AG04449 (cell line): ENCODE results near the gene COL6A1.
A peak's percentile ranks its signal among the peaks of the same experiment; 100 is the strongest.

Experiments
- CTCF ChIA-PET: fragments of 350-600 bp; formaldehyde crosslinking; extraction: SDS; loops from one replicate; lab custom pipeline; 2021; ENCODE audit warnings: antibody characterized with exemption; lab: Yijun Ruan, JAX
- POLR2A ChIA-PET: fragments of 400-600, 350-600 bp; formaldehyde crosslinking; extraction: SDS; loops from one replicate; lab custom pipeline; 2020; ENCODE audit warnings: antibody characterized with exemption, inconsistent platforms; lab: Yijun Ruan, JAX
- DNase-seq: peaks from one replicate; pipeline ENCODE4 v3.0.0-alpha.2; 2010; ENCODE audit warnings: low read depth, low spot score
- H3K4me3 ChIP-seq: 2 replicates; pipeline ENCODE4 v1.5.1; 2011; ENCODE audit warnings: low read depth, mild to moderate bottlenecking, control low read depth, low read length
- TF ChIP-seq, protein P1 (sequence below): IDR thresholded peaks from one replicate; pipeline ENCODE4 v1.5.1; 2011; ENCODE audit warnings: mild to moderate bottlenecking, moderate library complexity, low read length, control low read depth, inconsistent platforms; ENCODE audit not compliant: insufficient read depth; ENCODE audit errors: missing control alignments

Gene COL6A1

DNA sequence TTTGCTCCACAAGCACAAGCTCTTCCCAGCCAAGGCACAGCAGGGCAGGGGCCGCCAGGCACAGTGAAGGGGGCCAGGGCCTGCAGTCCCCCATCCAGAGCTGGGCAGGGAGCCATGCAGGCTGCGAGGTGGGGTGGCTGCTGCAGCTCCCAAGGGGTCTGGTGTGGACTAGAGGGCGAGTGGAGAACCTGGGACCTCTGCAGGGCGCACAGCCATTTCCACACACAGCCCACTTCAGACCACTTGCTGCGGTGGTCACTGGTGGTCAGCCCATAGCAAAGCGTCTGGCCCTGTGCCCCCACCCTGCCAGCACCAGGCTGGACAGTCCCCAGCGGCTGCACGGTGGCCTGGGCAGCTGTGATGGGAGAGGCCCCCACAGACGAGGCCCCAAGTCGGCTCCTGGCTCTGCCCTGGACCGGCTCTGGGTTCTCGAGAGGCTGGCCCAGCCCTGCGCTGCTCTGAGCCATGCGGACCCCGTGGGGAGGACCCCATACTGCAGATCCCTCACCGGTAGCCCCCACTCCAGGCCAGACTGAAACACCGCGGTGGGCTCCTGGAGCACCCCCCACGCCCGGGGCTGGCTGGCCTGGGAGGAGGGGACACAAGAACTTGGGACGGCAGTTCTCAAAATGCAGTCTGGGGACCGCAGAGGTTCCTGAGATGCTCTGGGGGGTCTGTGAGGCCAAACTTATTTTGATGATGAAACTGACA is 69.3 kb downstream of the COL6A1 start:
- TF ChIP-seq, protein P1, sequence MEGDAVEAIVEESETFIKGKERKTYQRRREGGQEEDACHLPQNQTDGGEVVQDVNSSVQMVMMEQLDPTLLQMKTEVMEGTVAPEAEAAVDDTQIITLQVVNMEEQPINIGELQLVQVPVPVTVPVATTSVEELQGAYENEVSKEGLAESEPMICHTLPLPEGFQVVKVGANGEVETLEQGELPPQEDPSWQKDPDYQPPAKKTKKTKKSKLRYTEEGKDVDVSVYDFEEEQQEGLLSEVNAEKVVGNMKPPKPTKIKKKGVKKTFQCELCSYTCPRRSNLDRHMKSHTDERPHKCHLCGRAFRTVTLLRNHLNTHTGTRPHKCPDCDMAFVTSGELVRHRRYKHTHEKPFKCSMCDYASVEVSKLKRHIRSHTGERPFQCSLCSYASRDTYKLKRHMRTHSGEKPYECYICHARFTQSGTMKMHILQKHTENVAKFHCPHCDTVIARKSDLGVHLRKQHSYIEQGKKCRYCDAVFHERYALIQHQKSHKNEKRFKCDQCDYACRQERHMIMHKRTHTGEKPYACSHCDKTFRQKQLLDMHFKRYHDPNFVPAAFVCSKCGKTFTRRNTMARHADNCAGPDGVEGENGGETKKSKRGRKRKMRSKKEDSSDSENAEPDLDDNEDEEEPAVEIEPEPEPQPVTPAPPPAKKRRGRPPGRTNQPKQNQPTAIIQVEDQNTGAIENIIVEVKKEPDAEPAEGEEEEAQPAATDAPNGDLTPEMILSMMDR = no peak
- ChIA-PET POLR2A (interaction anchor here (1.0 kb wide), 1 partner anchor 48 kb away, joined by 3 read pairs; no protein-coding TSS in a partner anchor), CTCF (interaction anchor here (1.5 kb wide), 1 partner anchor 92 kb away, joined by 6 read pairs; no protein-coding TSS in a partner anchor)
- H3K4me3 ChIP-seq = no peak overlapping the region
- DNase-seq = no peak

DNA sequence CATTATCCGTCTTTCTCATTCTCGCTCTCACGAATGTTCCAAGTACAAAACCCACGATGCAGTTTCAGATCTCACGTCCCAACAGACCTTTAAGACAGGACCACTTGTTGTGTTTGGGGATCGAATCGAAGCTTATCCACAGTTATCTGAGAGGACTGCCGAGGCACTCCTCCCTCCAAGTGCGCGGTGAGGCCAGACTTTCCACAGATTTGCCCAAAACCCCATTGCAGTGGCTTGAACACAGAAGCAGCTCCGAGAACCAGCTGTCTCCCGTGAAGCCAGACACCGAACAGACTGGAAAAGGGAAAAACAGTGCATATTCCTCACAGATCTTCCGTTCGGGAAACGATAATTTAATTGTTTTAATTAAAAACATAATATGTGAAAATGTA is 69.8 kb downstream of the COL6A1 start:
- no peak for DNase-seq
- H3K4me3 ChIP-seq = no peak overlapping the region
- TF ChIP-seq, protein P1 = no peak
- ChIA-PET POLR2A (interaction anchor here (1.0 kb wide), 1 partner anchor 48 kb away, joined by 3 read pairs; no protein-coding TSS in a partner anchor), CTCF (interaction anchor here (1.1 to 1.5 kb wide), 2 partner anchors 12 to 91 kb away, joined by 3 to 6 read pairs; no protein-coding TSS in a partner anchor)

DNA sequence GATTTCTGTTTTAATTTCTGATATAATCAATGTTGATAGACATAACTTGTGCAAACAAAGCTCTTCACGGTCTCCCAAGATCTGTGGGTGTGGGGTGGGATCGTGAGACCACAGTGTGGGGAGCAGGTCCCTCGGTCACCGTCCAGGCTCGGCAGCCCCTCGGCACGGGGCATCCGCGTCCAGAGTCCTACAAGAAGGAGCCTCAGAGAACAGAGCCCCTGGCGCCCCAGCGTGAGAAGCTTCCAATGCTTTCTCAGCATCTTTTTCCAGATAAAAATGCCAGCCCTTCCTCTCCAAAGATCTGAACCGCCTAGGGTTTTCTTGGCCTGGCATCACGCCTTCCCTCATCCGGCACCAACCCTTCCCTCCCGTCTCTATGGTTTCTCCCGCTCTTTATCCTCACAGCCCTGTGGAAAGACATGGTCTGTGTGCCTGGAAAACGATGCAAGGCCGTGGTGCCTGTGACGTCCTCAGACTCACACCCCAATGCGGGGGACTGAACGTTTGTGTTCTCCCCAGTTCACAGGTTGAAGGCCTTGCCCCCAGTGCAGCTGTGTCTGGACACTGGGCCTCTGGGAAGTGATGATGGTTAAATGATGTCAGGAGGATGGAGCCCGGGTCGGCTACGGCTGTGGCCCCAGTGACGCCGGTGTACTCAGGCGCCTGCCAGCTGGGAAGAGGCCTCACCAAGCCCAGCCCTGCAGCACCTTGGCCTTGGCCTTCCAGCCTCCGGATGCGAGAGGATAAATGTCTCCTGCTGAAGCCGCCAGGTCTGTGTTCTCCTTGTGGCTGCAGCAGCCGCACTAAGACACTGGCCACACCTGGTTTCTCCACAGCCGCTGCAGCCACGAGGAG is 70.5 kb downstream of the COL6A1 start:
- ChIA-PET CTCF (interaction anchor here (1.1 to 1.5 kb wide), 2 partner anchors 11 to 91 kb away, joined by 3 to 6 read pairs; no protein-coding TSS in a partner anchor), POLR2A (interaction anchor here (1.0 to 1.9 kb wide), 2 partner anchors 40 to 47 kb away, joined by 3 to 5 read pairs; no protein-coding TSS in a partner anchor)
- DNase-seq = no peak
- TF ChIP-seq, protein P1 = no peak
- H3K4me3 ChIP-seq = no peak overlapping the region

DNA sequence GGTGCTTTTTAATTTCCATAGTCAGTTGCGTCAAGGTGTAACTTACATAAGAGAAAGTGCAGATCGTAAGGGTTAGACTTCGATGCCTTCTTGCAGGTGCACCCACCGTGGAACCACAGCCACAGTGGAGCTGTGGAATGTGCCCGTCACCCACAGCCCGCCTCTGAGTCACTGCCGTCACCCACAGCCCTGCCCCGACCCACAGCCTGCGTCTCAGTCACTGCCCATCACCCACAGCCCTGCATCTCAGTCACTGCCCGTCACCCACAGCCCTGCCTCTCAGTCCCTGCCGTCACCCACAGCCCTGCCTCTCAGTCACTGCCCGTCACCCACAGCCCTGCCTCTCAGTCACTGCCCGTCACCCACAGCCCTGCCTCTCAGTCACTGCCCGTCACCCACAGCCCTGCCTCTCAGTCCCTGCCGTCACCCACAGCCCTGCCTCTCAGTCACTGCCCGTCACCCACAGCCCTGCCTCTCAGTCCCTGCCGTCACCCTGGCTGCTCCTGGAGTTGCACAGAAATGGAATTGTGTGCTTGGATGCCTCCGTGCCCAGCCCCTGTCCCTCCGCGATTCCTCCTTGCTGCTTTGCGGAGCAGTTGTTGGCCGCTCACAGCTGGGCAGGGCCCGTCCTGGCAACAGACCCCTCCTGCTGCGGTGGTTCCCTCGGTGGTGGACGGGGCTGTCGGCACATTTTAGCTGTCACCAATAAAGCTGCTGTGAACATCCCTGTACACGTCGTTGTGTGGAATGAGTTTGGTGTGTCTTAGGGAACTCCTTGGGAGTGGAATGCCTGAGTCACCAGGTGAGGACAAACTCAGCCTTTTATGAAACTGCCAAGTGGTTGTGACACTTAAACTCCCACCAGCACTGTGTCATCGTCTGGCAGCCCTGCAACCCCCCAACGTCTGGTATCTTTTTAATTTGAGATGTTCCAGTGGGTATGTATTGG is 71.4 kb downstream of the COL6A1 start:
- TF ChIP-seq, protein P1 = no peak
- CTCF ChIA-PET = interaction anchor here (0.7 to 1.1 kb wide), 5 partner anchors 12 to 91 kb away, joined by 3 to 4 read pairs (median 3); no protein-coding TSS in a partner anchor
- POLR2A ChIA-PET = interaction anchor here (1.3 to 1.9 kb wide), 3 partner anchors 26 to 39 kb away, joined by 3 to 5 read pairs (median 4); no protein-coding TSS in a partner anchor
- H3K4me3 ChIP-seq = no peak overlapping the region
- DNase-seq = peak; percentile 78

DNA sequence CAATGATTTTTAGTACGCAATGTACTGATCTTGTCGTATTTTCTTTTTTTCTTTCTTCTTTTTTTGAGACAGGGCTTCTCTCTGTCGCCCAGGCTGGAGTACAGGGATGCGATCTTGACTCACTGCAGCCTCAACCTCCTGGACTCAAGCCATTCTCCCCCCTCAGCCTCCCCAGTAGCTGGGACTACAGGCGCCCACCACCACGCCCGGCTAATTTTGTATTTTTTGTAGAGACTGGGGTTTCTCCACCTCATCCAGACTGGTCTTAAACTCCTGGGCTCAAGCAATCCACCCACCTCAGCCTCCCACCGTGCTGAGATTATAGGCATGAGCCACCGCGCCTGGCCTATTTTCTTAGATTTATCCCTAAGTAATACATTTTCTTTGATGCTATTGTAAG is 72.5 kb downstream of the COL6A1 start:
- no peak for DNase-seq
- no peak overlapping the region for H3K4me3 ChIP-seq
- CTCF ChIA-PET = interaction anchor here (0.8 to 1.1 kb wide), 4 partner anchors 11 to 90 kb away, joined by 3 to 4 read pairs (median 3); no protein-coding TSS in a partner anchor
- POLR2A ChIA-PET = interaction anchor here (0.5 to 1.9 kb wide), 6 partner anchors 25 to 923 kb away, joined by 3 to 5 read pairs (median 4); partner anchors contain the start of gene COL6A1
- TF ChIP-seq, protein P1 = no peak
